ENCODE measurements around the gene PDX1. TPM values are rescaled to one million over a fixed set of nuclear protein-coding genes. Genes with fewer than 3 reads are reported as not detected.

The PDX1 gene
- total RNA-seq, 1 experiment from 2014 or later, result not detected

GRCh38 chr13:27952876-27953675 is 33.3 kb downstream of the PDX1 start:
- no peaks in the 10 kb centered on the region for H3K4me1 ChIP-seq (ENCODE audit: insufficient read depth, low read length, poor library complexity, severe bottlenecking)
- no peak for TF ChIP-seq EZH2 (IDR thresholded peaks at IDR 0.05; ENCODE audit: borderline replicate concordance, low read depth, low read length, poor library complexity, severe bottlenecking)
- TF ChIP-seq CTCF (conservative IDR thresholded peaks at IDR 0.05; ENCODE audit: low read depth, low read length), result no peak
- H3K27ac ChIP-seq (ENCODE audit: low read depth, low read length, poor library complexity, severe bottlenecking), result no peak overlapping the region
- no peaks in the 10 kb centered on the region for H3K9me3 ChIP-seq (ENCODE audit: low read depth, low read length, poor library complexity, severe bottlenecking)
- CTCF ChIA-PET, result interaction anchor here (0.6 to 2.0 kb wide), 10 partner anchors 13 to 958 kb away, joined by 3 to 22 read pairs (median 4); no protein-coding TSS in a partner anchor
- no peak for DNase-seq (ENCODE audit: low spot score)
- H3K36me3 ChIP-seq (ENCODE audit: insufficient read depth, low read length, poor library complexity, severe bottlenecking), result no peaks in the 10 kb centered on the region
- peaks cover 63% of the 10 kb centered on the region for H3K27me3 ChIP-seq (replicated peaks; ENCODE audit: insufficient read depth, low read depth, low read length, poor library complexity)
- BruUV-seq (replicated peaks), result no TSS peak
- POLR2A ChIA-PET (ENCODE audit: low non-redundant PET), result no interaction called here
- intact Hi-C loops (cut with micrococcal nuclease; ENCODE audit: unreplicated experiment), result loop anchor here (2.0 to 10.0 kb wide), 3 partner anchors 86 to 578 kb away; no protein-coding TSS in a partner anchor
- H3K4me3 ChIP-seq (ENCODE audit: low read depth, low read length, poor library complexity, severe bottlenecking), result peak overlapping the region; percentile 46

- no peak overlapping the region for H3K27ac ChIP-seq (ENCODE audit: low read depth, low read length, poor library complexity, severe bottlenecking)
- TF ChIP-seq CTCF (conservative IDR thresholded peaks at IDR 0.05; ENCODE audit: low read depth, low read length) (peak; percentile 73), EZH2 (IDR thresholded peaks at IDR 0.05; ENCODE audit: borderline replicate concordance, low read depth, low read length, poor library complexity, severe bottlenecking) (peak; percentile 90)
- ChIA-PET POLR2A (ENCODE audit: low non-redundant PET) (interaction anchor here (0.6 kb wide), 1 partner anchor 1571 kb away, joined by 3 read pairs; no protein-coding TSS in a partner anchor), CTCF (interaction anchor here (0.6 to 2.0 kb wide), 10 partner anchors 13 to 959 kb away, joined by 3 to 22 read pairs (median 4); no protein-coding TSS in a partner anchor)
- BruUV-seq (replicated peaks), result no TSS peak
- no peaks in the 10 kb centered on the region for H3K9me3 ChIP-seq (ENCODE audit: low read depth, low read length, poor library complexity, severe bottlenecking)
- no peaks in the 10 kb centered on the region for H3K36me3 ChIP-seq (ENCODE audit: insufficient read depth, low read length, poor library complexity, severe bottlenecking)
- peaks cover 71% of the 10 kb centered on the region for H3K27me3 ChIP-seq (replicated peaks; ENCODE audit: insufficient read depth, low read depth, low read length, poor library complexity)
- intact Hi-C loops (cut with micrococcal nuclease; ENCODE audit: unreplicated experiment), result loop anchor here (2.0 to 10.0 kb wide), 3 partner anchors 87 to 579 kb away; no protein-coding TSS in a partner anchor
- peak overlapping the region; percentile 46 for H3K4me3 ChIP-seq (ENCODE audit: low read depth, low read length, poor library complexity, severe bottlenecking)
- DNase-seq (ENCODE audit: low spot score), result peak; percentile 85
- H3K4me1 ChIP-seq (ENCODE audit: insufficient read depth, low read length, poor library complexity, severe bottlenecking), result no peaks in the 10 kb centered on the region
These were observed 34.0 kb downstream of the PDX1 start for GRCh38 chr13:27953676-27954405.

DNA sequence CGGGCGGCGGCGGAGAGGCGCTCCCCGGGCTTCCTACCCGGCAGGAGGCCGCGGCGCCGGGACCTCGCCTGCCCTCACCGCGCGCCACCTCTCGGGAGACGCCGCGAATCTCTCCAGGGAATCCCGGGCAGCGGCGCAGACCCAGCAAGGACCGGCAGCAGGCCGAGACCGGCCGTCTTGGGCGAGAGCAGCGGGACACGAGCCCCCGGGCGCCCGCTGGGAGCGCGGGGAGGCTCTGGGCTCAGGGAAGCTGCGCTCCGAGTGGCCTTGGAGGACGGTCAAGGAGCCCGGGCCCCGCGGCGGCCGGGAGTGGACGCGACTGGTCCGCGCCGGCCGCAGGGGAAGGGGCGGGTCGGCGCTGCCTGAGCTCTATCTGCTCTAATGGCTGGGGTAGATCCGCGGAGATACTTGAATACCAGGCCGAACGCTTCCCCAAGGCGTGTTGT is 34.6 kb downstream of the PDX1 start:
- no peaks in the 10 kb centered on the region for H3K36me3 ChIP-seq (ENCODE audit: insufficient read depth, low read length, poor library complexity, severe bottlenecking)
- H3K4me1 ChIP-seq (ENCODE audit: insufficient read depth, low read length, poor library complexity, severe bottlenecking), result no peaks in the 10 kb centered on the region
- BruUV-seq (replicated peaks), result no TSS peak
- ChIA-PET POLR2A (ENCODE audit: low non-redundant PET) (interaction anchor here (0.6 kb wide), 1 partner anchor 1570 kb away, joined by 3 read pairs; no protein-coding TSS in a partner anchor), CTCF (interaction anchor here (1.1 to 2.0 kb wide), 5 partner anchors 84 to 592 kb away, joined by 4 to 22 read pairs (median 18); no protein-coding TSS in a partner anchor)
- H3K27me3 ChIP-seq (replicated peaks; ENCODE audit: insufficient read depth, low read depth, low read length, poor library complexity), result peaks cover 77% of the 10 kb centered on the region
- intact Hi-C loops (cut with micrococcal nuclease; ENCODE audit: unreplicated experiment), result loop anchor here (5.0 to 10.0 kb wide), 2 partner anchors 87 to 580 kb away; no protein-coding TSS in a partner anchor
- no peaks in the 10 kb centered on the region for H3K9me3 ChIP-seq (ENCODE audit: low read depth, low read length, poor library complexity, severe bottlenecking)
- peak overlapping the region; percentile 46 for H3K4me3 ChIP-seq (ENCODE audit: low read depth, low read length, poor library complexity, severe bottlenecking)
- peak; percentile 69 for TF ChIP-seq EZH2 (IDR thresholded peaks at IDR 0.05; ENCODE audit: borderline replicate concordance, low read depth, low read length, poor library complexity, severe bottlenecking)
- no peak for TF ChIP-seq CTCF (conservative IDR thresholded peaks at IDR 0.05; ENCODE audit: low read depth, low read length)
- no peak for DNase-seq (ENCODE audit: low spot score)
- no peak overlapping the region for H3K27ac ChIP-seq (ENCODE audit: low read depth, low read length, poor library complexity, severe bottlenecking)

Data from A673 (cell line).